ENCODE measurements around the gene CDC42BPG.

CDC42BPG gene, protein sequence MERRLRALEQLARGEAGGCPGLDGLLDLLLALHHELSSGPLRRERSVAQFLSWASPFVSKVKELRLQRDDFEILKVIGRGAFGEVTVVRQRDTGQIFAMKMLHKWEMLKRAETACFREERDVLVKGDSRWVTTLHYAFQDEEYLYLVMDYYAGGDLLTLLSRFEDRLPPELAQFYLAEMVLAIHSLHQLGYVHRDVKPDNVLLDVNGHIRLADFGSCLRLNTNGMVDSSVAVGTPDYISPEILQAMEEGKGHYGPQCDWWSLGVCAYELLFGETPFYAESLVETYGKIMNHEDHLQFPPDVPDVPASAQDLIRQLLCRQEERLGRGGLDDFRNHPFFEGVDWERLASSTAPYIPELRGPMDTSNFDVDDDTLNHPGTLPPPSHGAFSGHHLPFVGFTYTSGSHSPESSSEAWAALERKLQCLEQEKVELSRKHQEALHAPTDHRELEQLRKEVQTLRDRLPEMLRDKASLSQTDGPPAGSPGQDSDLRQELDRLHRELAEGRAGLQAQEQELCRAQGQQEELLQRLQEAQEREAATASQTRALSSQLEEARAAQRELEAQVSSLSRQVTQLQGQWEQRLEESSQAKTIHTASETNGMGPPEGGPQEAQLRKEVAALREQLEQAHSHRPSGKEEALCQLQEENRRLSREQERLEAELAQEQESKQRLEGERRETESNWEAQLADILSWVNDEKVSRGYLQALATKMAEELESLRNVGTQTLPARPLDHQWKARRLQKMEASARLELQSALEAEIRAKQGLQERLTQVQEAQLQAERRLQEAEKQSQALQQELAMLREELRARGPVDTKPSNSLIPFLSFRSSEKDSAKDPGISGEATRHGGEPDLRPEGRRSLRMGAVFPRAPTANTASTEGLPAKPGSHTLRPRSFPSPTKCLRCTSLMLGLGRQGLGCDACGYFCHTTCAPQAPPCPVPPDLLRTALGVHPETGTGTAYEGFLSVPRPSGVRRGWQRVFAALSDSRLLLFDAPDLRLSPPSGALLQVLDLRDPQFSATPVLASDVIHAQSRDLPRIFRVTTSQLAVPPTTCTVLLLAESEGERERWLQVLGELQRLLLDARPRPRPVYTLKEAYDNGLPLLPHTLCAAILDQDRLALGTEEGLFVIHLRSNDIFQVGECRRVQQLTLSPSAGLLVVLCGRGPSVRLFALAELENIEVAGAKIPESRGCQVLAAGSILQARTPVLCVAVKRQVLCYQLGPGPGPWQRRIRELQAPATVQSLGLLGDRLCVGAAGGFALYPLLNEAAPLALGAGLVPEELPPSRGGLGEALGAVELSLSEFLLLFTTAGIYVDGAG (N-terminal part only)

DNA sequence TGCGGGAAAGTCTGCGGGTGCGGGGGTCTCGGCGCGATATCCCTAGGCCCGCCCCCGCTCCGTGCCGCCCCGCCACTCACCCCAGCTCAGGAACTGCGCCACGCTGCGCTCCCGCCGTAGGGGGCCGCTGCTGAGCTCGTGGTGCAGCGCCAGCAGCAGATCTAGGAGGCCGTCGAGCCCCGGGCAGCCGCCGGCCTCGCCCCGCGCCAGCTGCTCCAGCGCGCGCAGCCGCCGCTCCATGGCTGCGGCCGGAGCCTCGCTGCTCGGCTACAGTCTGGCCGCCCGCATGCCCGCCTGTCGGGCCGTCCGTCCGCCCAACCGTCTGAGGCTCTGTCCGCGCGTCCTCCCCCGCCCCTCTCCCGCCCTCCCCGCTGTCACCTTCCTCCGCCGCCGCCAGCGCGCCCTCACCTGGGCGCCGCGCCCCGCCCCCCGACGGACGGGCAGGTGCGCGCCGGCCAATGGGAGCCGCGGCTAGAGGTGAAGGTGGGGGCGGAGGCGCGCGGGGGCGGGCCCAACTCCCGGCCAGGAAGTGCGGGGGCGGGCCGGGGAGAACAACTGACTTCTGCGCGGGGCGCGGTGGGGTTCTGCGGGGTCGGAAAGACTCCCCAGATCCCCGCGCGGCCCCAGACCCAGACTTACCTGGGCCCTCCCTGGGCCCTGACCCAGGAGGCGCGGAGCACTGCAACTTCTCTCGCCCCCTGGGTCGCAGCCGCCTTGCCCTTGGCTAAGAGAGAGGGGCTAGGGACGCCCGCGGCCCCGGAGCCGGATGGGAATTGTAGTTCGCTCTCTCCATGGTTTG, at the start of gene CDC42BPG:
Gene CDC42BPG, minus strand, starts transcription at position 324 of the 799 bp plus-strand sequence. Its CDS starts 84 bp downstream, at position 240.
- no peak for DNase-seq

DNA sequence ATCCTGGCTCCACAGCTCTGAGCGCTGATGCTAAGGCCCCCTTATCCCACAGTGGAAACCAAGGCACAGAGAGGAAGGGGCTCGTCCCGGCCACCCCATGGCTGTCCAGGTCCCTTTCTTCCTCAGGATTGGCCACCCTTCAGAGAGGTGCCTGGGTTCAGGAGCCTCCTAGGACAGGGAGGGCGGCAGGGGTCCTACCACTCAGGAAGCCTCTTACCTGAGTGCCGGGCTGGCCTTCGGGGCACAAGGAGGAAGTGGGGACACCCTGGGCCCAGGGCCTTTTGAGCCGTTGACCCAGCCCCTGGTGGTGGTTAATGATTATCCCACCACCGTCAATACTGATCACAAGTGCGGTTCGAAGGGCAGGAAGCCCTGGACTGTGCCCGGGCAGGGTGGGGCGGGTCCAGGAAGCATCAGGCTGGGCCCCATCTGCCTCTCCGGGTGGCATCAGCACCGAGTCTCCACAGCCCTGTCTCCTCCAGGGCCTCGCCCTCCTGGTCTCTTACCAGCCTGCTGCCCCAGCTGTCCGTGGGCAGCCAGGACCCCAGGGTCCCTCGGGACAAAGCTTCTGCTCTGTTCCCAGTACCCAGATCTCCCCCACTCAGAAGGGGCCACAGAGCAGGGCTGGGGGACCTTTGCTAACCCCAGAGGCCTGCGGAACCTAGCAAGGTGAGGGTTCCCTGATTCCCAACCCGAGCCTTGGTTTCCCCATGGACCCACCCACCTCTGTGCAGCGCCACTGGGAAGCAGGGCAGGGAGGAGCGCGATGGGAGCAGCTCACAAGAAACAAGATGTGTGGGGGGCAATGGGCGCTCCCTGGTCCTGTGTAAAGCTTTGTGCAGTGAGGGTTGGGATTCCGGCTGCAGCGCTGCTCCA, 49.0 kb upstream of the CDC42BPG start:
- no peak for DNase-seq

DNA sequence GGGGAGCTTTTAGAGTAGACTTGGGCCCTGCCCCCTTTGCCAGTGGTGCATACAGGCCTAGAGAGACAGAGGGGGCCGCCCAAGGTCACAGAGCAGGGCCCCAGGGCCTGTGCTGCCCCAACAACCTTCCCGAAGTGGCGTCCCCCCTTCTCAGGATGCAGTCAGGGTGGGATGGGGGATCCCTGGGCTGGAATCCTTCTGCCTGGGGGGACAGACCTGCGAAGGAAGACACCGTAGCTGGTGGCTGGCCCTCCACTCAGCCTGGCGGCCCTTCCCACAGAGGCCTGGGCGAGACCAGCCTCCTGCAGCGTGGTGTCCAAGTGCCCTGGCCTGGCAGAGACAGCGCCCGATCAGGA, 48.4 kb upstream of the CDC42BPG start:
- no peak for DNase-seq

DNA sequence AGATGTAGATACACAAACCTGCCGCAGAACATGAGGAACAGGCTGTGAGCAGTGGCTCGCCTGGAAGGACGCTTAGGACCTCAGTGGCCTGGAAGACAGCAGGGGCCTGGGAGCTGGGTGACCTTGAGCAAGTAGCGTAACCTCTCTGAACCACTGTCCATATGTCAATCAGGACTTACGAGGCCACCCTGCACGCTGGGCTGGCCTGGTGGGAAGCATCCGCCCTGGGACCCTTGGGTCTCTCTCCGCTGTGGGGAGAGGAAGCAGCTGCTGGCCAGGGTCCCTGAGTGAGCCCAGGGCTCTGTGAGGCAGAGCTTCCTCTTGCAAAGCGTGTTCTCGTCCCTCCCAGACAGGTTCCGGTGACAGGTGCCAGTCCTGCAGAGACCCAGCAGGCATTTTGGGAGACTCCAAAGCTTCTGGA, 48.0 kb upstream of the CDC42BPG start:
- DNase-seq = no peak

DNA sequence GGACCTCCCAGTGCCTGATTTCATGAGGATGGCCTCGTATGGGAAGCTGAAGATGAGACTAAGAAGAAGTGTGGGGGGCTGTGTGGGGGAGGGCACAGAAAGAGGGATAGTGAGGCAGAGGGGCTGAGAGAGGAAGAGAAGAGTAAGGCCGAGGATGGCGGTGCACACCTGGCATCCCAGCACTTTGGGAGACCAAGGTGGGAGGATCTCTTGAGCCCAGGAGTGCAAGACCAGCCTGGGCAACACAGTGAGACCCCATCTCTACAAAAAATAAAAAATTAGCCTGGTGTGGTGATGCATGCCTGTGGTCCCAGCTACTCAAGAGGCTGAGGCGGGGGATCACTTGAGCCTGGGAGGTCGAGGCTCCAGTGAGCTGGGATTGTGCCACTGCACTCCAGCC, 47.4 kb upstream of the CDC42BPG start:
- DNase-seq = no peak

DNA sequence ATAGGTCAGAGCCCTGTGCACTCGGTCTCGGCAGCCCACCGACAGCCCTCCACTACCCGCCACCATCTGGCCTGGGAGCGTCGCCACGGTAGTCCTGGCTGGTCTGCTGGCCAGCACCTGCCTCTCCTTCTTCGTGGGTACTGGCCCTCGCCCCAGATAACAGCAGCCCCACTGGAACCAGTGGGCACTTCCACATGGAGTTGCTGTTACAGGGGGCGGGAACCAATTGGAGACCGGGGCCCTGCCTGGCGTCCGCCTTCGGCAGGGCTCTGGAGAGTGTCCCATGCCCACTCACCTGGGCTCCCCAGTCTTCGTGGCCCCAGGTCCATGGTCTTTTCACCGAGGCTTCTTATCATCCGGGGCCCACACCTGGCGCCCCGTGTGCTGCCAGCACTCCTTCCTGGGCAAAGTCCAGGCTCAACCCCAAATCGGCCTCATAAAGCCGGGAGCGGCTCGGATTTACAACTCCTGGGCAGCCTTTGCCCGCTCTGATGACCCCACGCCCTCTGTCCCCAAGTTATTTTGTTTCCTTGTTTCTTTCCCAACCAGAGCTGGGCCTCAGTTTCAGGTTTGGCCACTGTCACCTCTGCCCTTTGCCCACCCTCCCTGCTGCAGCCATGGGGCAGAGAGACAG, 46.9 kb upstream of the CDC42BPG start:
- no peak for DNase-seq

DNA sequence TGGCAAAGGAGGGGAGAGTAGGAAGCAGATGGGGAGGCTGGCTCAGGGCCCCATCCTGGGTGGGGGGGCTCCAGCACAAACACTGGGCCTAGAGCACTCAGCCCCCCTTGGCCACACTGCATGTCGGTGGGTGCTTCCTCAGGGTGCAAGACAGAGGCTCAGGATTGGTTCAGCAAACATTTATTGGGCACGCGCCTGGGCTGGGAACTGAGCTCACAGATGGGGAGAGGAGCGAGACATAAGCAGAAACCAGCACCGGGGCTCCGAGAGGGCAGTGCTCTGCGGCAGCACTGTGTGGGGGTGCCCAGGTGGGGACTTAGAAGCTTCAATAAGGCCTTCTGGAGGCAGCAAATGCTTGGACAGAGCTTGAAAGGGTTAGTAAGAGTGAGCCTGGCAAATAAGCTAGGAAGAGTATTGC, 46.1 kb upstream of the CDC42BPG start:
- no peak for DNase-seq

DNA sequence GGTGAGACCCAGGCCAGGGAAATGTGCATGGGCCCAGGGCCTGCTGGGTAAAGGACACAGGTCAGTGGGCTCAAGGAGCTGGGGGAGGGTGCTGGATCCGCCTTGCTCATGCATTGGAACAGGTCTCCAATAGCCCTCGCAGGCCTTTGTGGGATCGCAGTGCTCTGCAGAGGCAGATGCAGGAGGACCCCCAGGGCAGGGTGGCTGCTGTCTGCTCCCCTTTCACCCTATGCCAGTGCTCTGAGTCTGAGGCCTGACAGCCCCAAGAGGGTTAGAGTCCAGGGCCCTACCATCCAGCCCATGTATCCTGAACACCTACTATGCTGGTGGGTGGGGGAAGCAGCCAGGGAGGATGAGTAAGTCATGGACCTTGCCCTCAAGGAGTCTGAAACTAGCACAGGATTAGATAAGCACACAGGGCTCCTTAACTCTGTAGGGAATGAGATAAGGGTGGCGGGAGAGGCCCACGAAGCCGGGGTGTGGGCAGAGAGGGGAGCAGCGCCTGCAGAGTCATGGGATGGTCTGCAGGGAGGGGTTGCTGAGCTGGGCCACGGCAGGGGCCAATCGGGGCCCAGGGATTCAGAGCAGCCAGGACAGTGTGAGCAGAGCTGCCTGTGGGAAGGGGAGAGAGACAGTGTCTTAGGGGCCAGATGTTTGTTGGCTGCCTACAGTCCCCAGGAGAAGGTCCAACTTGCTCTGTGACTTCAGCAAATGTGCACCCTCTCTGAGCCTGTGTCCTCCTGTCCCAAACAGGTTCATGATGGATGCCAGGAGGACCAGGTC, 44.5 kb upstream of the CDC42BPG start:
- no peak for DNase-seq

DNA sequence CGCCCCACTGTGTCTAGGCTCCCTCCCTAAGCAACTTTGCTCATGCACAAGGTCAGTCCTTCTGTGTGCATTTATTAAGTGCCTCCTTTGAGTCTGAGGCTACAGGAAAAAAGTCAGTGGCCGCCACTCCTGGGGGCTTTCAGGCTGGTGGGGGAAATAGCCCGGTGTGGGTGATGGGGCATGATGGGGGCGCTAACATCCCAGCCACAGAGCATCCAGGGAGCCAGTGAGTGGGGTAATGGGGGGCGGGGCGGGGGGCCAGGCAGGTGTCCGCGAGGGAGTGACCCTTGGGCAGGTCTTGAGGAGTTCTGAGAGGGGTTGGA, 43.9 kb upstream of the CDC42BPG start:
- DNase-seq = no peak

DNA sequence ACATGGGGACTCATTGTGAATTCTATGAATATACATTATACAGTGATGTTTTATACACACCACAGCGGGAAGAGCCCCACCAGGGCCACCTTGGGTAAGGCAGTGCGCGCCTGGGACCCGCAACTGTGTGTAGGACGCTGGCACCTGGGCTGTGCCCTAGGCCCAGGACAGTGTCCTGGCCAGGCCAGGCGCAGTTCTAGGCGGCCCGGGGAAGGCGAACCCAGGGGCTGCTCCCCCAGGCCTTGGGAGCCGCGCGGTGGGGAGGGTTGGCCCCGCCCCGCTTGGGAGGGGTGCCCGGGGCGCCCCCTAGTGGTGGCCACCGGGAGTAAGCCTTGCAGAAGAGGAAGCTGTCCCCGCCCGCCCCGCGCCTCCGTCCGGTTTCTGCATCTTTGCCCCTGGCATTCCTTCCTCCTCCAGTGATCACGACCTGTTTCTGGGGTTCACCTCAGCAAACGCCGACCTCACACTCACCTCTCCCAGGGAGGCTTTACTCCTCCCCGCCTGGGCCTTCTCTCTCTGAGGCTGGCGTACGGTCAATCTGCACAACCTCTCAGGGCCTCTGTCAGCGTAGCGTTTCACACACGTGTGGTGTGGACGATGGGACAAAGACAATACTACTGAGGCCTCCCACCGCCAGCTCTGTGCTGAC, 43.4 kb upstream of the CDC42BPG start:
- peak in 1 of 2 donors; percentile 70 for DNase-seq

DNA sequence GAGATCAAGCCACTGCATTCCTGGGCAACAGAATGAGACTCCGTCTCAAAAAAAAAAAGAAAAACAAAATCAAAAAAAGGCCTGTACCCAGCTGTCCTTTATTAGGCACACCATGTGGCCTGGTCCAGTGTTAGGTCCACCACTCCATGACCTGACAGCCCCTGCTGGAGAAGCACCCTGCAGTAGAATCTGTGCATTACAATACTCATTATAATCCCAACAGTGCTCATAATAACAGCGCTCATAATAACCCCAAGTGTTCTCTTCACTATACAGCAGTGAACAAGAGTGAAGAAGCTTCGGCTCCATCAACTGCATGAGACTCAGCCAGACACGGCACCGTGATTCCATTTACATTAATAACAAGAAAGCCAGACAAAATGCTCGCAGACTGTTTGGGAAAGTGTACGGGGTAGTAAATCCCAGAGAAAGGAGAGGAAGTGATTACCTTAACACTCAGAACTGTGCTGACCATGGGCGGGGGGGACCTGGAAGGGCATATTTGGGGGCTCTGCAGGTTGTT, 42.8 kb upstream of the CDC42BPG start:
- DNase-seq = no peak

DNA sequence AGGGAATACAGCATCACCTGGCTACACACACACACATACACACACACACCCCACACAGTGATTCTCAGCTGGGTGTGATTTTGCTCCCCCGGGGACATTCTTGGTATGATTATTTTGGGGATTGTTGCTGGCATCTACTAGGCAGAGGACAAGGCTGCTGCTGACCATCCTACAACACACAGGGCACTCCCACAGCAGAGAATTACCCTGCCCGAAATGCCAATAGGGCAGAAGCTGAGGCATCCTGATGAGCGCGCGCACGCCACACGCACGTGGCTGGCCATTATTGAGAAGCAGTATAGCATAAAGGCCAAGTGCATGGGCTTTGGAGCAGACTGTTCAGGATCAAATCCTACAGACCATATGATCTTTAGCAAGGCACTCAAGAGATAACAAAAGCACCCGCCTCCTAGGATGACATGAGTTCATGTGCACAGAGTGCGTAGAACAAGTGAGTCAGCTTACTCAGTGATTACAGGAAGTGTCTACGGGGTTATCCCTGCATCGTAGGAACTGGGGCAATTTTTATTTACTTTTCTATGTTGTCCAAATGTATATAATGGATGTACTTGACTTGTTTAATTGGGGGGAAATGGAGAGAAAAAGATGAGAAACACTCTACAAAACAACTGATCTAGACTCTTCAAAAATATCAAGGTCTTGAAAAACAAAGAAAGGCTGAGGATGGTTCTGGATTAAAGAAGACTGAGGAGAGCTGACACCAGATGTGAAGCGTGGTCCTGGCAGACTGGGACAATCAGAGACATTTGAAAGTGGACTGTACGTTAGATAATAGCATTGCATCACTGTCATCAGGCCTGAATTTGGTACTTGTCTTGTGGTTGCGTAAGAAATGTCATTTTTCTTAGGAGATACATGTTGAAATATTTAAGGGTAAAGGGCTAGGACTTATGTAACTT, 41.2 kb upstream of the CDC42BPG start:
- no peak for DNase-seq

DNA sequence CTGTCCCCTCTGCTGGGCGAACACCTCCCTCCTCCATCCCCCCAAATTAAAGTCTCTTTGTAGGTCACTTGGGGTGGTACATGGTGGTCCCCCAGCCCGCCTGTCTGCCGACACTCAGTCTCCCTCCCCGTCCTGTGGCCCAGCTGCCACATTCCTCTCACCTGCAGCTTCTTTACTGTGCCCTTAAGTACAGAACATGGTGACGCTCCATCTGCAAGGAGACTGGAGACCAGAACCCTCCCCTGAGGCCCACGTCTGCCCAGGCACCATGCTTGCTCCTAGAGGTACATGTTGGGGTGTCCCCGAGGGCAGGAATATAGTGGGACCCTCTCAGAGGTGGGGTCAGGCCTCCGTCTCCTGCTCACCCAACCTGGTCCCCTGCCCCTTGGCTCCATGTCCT, 39.6 kb upstream of the CDC42BPG start:
- DNase-seq = no peak

DNA sequence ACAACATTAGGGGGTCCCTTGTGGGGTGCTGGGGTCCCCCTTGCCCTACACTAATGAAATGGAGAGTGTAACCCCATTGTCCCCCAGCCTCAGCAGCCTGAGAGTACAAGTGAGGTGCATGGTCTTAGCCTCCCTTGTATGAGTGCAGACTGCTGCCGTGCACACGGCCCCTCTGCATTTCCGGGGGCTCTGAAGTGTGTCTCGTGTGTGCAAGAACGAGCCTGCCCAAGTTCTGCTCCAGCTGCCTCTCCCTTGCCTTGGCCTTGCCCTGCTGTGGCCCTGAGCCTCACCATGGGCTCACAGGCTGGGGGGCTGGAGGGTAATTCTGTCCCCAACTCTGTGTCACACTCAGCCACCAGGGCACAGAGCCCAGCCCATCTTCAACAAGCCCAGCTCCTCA, 39.1 kb upstream of the CDC42BPG start:
- DNase-seq = no peak

DNA sequence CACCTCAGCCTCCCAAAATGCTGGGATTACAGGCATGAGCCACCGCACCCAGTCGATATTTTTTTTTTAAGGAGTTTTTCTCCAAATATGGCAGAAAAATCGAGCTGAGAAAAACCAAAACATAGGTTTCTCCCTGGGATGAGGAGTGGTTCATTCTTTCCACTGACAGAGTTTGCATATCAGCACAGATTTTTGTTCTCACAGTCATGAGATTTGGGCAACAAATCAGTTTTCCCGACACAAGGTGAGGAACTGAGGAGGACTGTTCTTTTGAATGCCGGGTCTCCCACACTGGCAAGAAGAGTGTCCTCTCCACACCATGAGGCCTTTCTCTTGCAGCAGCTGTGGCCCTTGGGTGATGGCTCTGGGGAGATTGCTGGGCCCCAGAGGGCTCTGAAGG, 37.8 kb upstream of the CDC42BPG start:
- DNase-seq = no peak

DNA sequence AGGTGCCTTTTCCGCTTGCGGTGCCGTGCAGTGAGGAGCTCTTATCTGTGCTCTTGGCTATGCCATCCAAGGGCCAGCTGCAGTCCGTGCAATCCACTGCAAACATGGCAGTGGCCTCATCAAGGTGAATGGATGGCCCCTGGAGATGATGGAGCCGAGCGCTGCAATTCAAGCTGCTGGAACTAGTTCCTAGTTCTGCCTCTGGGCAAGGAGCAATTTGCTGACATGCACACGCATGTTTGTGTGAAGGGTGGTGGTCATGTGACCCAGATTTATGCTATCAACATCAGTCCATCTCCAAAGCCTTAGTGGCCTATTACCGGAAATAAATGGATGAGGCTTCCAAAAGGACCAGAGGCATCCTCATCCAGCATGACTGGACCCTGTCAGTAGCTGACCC, 37.0 kb upstream of the CDC42BPG start:
- no peak for DNase-seq

DNA sequence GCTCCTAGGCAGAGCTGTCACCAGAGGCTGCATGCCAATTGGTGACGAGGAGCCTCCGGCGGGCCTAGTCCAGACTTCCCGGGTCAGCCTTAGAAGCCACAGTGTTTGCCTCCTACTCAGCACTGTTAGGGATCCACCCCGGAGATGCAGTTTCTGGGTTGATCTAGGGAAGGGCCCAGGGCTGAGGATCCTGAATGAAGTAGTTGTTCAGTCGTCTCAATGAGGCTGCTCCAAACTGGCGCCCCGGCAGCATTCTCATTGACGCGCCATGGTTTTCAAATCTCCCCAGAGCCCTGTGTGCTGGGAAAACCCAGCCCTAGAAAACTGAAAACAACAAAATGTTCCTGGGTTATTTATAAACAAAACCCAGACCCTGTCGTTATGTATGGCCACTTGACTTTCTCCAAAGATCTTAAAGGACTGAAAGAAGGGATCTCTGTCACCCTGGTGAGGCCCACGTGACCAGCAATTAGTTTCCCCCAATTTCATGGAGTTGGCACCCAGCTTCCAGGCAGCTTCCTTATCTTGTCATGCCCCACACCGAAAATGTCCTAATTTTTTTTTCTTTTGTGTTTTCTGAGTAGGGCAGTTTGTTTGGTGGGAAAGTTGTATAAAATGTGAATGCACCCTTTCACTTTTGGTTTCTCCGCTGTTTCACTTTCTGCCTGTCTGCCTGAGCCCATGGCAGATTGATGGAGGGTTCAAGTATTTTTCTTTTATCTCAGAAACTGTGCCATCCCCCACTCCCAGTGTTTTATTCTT, 36.0 kb upstream of the CDC42BPG start:
- DNase-seq = peak in 1 of 2 donors; percentile 7

Measured in hippocampal formation (tissue), 2 donors.